Measurements from ENCODE around the gene ACVRL1.

Gene ACVRL1

GRCh38 chr12:51907083-51907855 lies at the start of gene ACVRL1:
Gene ACVRL1, plus strand, starts transcription at chr12:51907504. Its CDS starts 4,971 bp downstream, at chr12:51912475.
- no peak for DNase-seq

- no peak for DNase-seq
Observed at GRCh38 chr12:51860986-51861385, 46.3 kb upstream of the ACVRL1 start.

- DNase-seq: no peak
Observed at GRCh38 chr12:51862947-51863346, 44.4 kb upstream of the ACVRL1 start.

- DNase-seq: no peak
Observed at GRCh38 chr12:51863363-51863932, 43.9 kb upstream of the ACVRL1 start.

DNA sequence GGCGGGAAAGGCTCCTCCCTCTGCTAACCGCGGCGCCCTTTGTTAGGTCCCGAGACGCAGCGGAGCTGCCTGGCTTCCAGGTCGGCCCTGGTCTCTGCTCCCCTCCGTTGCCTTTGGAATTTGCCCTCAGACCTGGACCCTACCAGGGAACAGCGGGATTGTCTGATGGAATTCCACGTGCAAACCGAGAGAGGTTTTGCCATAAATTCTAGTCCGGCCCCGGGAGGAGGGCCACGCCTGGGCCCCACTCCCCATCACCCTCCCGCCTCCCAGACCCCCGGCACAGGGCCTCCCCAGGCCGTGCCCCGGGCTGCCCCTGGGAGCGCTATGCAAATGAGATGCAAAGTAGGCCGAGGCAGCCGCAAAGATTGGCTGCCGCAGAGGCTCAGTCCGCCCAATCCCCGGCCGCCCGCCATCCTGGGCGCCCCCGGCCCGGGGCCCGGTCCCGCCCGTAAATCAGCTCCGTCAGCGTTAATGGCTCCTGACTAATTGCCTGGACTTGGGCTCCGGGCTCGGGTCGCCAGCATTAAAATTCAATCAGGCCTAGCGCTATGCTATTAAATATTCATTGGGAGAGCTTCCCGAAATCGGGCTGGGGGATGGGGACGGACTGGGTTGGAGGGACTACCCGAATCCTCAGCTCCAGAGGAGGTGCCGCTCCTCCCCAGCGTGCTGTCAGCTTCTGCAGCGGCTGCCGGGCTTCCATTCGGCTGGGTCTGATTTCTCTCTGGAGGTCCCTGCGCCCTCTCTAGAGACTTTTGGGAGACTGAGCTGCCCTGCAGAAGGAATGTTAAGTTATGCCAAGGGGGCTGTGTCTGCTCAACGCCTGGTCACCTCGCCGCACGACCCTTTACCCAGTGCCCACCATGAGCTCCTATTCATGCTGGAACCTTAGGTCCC lies 43.1 kb upstream of the ACVRL1 start:
- DNase-seq: no peak

GRCh38 chr12:51864833-51865670 lies 42.3 kb upstream of the ACVRL1 start:
- DNase-seq: no peak

- no peak for DNase-seq
Observed at GRCh38 chr12:51865757-51866270, 41.5 kb upstream of the ACVRL1 start.

- no peak for DNase-seq
Observed at GRCh38 chr12:51866324-51866723, 41.0 kb upstream of the ACVRL1 start.

DNA sequence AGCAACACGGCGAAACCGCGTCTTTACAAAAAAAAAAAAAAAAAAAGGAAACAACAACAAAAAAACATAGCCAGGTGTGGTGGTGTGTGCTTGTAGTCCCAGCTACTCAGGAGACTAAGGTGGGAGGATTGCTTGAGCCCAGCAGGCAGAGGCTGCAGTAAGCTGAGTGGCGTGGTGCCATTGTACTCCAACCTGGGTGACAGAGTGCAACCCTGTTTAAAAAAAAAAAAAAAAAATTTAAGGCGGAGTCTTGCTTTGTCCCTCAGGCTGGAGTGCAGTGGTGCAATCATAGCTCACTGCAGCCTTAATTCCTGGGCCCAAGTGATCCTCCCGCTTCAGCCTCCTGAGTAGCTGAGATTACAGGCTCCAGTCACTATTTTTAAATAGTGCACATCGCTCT lies 40.5 kb upstream of the ACVRL1 start:
- no peak for DNase-seq

DNA sequence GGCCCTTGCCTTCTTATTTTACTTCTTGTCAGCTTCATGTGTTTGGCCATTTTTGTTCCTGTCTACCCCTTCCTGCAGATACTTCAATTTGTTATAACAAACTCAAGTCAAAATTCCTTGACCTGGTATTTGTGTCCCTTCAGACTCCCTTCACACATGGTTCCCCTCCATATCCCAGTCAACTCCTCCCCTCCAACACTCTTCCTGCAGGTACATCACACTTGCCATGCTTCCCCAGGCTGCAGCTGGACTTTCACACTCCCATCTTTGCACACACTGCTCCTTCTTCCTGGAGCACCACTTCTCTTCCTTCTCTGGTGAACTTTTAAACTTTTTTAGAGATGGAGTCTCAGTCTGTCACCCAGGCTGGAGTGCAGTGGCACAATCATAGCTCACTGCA lies 39.9 kb upstream of the ACVRL1 start:
- DNase-seq: no peak

DNA sequence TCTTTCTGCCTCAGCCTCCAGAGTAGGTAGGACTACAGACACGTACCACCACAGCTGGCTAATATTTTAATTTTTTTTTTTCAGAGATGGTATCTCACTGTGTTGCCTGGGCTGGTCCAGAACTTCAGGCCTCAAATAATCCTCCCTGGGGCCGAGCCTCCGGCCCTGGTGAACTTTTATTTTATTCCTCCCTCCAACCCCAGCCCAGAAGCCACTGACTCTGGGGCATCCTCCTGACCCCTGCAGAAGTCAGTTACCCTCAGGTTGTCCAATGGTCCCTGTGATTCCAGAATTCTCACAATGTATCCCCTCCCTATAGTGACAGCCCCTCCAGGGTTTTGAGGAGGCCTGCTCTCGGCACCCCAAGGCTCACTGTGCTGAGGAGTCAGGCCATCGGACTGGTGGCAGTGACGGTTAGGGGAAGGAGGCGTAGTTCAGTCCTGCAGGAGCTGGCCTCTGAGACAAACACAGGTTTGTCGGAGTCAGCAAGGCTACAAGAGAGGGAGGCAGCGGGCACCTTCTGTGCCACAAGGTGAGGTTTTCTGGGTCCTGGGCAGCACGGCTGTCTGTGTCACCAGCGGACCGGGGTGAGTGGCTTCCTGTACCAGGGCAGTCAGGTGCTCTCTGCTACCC lies 39.4 kb upstream of the ACVRL1 start:
- no peak for DNase-seq

- no peak for DNase-seq
Observed at GRCh38 chr12:51868821-51869495, 38.3 kb upstream of the ACVRL1 start.

DNA sequence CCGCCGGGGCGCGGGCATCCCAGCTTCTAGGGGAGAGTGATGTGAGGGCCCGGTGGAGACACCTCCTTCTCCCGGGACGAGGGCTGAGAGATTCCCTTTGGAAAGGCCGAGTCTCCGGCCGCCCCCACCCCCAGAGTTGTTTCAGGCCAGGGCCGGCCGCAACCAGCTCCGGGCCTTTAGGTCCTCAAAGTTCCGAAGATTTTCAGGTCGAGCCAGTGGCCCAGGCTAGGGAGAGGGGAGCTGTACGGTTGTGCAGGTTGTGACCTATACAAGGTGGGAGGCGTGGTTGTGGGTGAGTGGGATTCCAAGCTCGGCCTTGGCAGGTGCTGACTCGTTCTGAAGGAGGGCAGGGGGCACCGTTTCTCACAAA lies 37.8 kb upstream of the ACVRL1 start:
- DNase-seq: no peak

DNA sequence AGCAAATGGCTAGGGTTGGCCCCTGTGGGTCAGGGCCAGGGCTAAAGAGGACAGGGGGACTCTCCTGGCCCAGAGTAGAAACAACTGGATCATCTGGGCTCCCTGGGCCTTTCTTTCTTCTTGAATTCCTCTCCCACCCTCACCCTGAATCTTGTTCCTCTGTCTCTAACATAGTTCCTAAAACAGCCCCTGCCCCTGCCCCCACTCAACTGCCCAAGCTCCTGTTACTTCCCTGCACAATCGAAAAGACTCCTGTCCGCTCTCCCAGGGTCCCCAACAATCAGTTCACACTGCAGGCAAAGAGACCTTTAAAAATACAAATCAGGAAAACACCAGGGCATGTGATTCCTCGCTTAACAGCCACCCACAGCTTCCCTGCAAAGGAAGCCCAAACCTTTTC lies 37.4 kb upstream of the ACVRL1 start:
- DNase-seq: no peak

DNA sequence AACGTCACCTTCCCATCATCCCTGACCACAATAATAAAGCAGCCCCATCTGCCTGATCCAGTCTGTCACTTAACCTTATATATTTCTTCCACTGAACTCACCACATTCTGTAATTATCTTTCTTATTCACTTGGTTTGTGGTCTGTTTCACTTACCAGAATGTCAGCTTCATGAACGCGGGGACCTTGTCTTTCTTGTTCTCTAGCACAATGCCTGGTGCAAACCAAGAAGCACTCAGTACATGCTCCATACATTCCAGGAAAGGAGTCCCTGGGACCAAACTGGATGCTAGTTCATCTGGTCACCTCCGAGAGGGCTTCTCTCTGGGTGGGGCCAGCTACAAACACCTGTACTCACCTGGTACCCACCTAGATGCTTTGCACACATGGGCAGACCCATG lies 36.8 kb upstream of the ACVRL1 start:
- DNase-seq: no peak

GRCh38 chr12:51871126-51871525 lies 36.2 kb upstream of the ACVRL1 start:
- no peak for DNase-seq

- DNase-seq: no peak
Observed at GRCh38 chr12:51871918-51872688, 35.2 kb upstream of the ACVRL1 start.

DNA sequence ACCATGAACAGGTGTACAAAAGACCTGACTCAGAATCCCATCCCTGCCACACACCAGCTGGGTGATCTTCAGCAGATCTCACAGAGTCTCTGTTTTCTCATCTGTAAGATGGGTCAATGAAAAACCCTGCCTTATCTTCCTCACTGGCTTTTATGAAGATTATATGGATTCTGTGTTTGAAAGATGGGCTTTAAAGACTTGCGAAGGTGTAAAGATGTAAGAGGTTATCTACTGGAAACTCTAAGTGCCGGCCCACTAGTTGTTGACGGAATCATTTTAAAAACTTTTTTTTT lies 34.7 kb upstream of the ACVRL1 start:
- no peak for DNase-seq

- DNase-seq: no peak
Observed at GRCh38 chr12:51873251-51873994, 33.9 kb upstream of the ACVRL1 start.

DNA sequence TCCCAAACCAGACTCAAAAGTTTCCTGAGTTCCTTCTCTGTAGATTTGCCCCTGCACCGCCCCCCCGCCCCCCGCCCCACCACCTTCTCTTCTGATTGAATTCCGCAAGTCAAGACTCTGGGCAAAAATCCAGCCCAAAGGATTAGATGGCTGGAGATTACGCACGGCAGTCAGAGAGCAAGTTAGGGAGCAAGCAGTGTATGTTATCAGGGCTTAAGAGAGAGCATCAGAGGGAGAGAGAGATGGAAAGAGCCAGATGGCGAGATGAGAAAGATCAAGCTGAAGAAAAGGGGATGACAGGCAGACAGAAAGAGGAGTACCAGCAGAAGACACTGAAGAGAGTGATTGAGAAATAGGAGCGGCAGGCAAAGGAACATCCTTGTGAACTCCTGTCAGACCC lies 33.3 kb upstream of the ACVRL1 start:
- no peak for DNase-seq
